GM12874 (cell line): ENCODE results near the gene RNF113B.

Source experiments
- TF ChIP-seq, protein P1 (sequence below): IDR thresholded peaks from 2 replicates; pipeline ENCODE4 v1.5.1; 2011; ENCODE audit warnings: low read depth, mild to moderate bottlenecking, control low read depth, low read length, moderate library complexity; ENCODE audit not compliant: insufficient read depth

Gene RNF113B

DNA sequence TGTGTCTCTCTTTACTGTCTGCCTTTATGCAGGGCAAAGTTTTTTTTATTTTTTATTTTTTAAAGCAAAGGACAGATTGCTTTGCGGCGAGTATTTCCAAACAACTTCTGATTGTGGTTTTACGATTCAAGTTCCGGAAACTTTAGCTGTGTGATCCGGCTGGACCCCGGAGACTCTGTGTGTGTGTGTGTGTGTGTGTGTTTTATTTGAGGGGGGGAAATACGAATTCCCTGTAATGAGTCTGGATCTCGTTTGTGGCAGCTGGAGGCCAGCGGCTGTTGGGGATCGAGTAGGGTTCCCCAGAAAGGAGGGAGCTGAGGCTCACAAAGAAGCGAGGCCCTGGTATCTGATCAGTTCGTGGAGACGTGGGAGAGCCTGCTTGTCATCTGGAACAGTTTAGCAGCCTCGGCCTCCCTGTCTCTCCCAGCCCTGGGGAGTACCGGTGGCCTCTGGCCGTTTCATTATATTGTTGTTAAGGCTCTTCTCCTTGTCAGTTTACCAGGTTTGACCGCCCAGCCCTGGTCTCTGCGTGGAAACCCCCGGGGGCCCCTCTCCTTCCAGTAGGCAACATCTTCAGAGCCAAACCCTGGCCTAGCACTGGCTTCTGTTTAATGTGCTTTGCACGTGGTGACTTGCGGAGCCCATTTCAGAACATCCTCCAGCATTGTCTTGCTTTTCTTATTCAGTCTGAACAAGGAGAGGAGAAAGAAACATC is 32.9 kb downstream of the RNF113B start:
- TF ChIP-seq, protein P1, sequence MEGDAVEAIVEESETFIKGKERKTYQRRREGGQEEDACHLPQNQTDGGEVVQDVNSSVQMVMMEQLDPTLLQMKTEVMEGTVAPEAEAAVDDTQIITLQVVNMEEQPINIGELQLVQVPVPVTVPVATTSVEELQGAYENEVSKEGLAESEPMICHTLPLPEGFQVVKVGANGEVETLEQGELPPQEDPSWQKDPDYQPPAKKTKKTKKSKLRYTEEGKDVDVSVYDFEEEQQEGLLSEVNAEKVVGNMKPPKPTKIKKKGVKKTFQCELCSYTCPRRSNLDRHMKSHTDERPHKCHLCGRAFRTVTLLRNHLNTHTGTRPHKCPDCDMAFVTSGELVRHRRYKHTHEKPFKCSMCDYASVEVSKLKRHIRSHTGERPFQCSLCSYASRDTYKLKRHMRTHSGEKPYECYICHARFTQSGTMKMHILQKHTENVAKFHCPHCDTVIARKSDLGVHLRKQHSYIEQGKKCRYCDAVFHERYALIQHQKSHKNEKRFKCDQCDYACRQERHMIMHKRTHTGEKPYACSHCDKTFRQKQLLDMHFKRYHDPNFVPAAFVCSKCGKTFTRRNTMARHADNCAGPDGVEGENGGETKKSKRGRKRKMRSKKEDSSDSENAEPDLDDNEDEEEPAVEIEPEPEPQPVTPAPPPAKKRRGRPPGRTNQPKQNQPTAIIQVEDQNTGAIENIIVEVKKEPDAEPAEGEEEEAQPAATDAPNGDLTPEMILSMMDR: no peak

DNA sequence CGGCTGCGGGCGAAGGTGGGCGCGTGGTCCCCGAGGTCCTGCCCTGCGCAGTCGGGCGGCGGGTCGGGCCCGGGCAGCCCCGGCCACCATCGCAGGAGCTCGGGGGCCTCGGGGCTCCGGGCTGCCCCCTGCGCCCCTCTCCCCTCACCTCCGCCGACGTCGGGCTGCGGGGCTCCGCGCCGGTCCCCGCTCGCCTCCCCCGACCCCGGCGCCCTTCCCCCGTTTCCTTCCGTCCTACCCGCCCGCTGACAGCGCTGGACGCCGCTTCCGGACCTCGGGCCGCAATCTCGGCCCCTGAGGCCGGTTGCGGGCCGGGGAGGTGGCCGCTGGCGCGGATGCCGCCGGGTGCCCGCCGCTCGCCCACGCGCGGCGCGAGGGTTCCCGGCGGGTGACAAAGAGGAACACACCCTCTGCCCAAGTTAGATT is 33.5 kb downstream of the RNF113B start:
- TF ChIP-seq, protein P1: no peak

- TF ChIP-seq, protein P1: no peak
These were observed 33.9 kb downstream of the RNF113B start for GRCh38 chr13:98143157-98143553.

DNA sequence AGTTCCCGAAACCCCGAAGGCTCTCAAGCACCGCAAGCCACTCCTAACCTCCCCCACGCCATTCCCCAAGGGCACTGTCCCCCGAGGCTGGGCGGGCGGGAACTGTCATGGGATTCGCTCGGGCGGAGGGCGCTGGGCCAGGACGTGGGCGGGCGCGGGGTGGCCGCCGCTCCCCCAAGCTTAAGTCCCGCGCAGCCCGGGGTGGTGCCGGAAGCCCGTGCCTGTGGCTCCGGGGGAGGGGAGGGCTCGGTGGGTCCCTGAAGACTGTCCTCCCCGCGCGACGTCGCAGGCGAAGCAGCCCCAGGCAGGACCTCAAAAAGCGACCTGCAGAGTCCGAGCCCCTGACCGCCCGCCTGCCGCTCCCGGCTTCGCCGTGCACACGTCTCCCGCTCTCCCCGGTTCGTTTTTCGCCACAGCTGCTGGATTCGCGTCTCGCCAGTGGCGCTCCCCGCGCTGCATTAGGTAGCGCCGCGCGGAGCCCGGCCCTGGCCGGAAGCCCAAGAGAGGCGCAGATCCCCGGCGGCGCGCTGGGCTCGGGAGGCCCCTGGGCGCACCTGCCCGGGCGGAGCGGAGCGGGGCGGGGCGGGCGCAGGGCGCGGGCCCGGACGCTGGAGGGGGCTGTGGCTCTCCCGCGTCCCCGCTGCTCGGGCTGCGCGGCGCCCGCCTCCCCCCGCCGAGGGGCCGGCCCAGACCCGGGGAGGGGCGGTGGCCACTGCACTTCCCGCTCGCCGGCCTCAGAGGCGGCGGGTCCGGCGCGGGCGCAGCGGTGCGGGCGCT is 34.5 kb downstream of the RNF113B start, which contains the start of gene FARP1:
Gene FARP1, plus strand, starts transcription at position 715 of the 777 bp plus-strand sequence. CDS start 70,149 bp downstream, outside the sequence.
- TF ChIP-seq, protein P1: peak; percentile 38

DNA sequence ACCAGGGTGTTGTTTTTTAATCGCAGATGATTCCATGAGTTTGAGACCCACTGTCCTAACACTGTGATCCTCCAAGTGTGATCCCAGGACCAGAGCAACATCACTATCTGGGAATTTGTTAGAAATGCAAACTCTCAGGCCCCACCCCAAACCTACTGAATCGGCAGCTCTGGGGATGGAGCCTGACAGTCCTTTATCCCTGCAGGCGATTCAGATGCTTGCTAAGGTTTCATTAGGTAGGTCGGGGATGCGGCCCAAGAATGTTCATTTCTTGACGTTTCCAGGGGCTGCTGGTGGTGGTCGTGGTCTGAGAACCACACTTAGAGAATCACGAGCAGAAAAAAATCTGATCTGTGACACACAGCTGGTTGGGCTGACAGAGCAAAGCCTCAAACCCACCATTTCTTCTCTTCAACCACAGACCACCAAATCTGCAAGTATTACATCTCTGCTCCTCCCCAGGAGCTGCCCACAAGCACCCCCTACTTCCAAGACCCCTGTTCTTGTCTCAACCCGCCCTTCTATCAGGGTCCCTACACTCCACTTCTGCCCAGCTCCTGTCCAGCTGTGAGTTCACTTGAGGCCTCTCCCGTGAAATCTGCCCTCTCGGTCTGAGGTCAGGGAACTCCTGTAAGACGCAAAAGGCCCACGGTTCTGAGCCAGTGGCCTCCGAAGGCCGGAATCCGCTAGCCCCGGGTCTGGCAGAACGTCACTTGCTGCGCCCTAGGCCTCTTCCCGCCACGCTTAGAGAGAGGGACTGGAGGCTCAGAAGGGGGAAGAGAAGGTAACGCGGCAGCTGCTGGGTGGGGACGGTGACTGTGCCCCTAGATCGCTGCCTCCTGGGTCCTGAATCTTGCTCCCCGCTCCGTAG is 35.3 kb downstream of the RNF113B start:
- TF ChIP-seq, protein P1: no peak

GRCh38 chr13:98141091-98141490 is 36.0 kb downstream of the RNF113B start:
- TF ChIP-seq, protein P1: no peak

DNA sequence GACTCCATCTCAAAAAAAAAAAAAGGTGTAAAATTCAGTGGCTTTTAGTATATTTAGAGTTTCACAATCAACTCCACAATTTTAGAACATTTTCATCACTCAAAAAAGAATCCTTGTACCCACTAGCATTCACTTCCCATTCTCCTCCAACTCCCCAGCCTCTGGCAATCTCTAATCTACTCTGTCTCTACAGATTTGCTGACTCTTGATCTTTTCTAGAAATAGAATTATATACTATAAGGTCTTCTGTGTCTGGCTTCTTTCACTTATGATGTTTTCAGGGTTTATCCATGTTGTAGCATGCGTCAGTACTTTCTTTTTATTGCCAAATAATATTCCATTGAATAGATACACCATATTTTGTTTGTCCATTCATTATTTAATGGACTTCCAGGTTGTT is 42.2 kb downstream of the RNF113B start:
- TF ChIP-seq, protein P1: no peak
